GM13976 (cell line): ENCODE data around the gene CNPY1.

Source experiments
- DNase-seq: peaks from one replicate; pipeline ENCODE4 v3.0.0; 2012; ENCODE audit warnings: low spot score
- CTCF ChIP-seq: IDR thresholded peaks from 2 replicates; pipeline ENCODE4 v1.5.1; 2012; ENCODE audit warnings: borderline replicate concordance, mild to moderate bottlenecking; ENCODE audit not compliant: insufficient read depth; ENCODE audit errors: extremely low read depth, missing control alignments, control extremely low read depth
- in situ Hi-C: fragments of 300-500 bp; cut with MboI; formaldehyde crosslinking; loops from one replicate; pipeline ENCODE4 v1.12.0; 2022; ENCODE audit warnings: low sequenced_read_pairs, mixed read lengths, inconsistent platforms; ENCODE audit not compliant: unreplicated experiment

The CNPY1 gene

GRCh38 chr7:155508376-155509358 is 37.7 kb downstream of the CNPY1 start:
- TF ChIP-seq CTCF = no peak
- in situ Hi-C loops = no loop called here
- no peak for DNase-seq

GRCh38 chr7:155507576-155507975 is 38.8 kb downstream of the CNPY1 start:
- in situ Hi-C loops = no loop called here
- DNase-seq = no peak
- TF ChIP-seq CTCF = no peak

- in situ Hi-C loops = no loop called here
- DNase-seq = no peak
Observed at GRCh38 chr7:155506854-155507337, 39.5 kb downstream of the CNPY1 start.

GRCh38 chr7:155505422-155505793 is 41.0 kb downstream of the CNPY1 start:
- no peak for TF ChIP-seq CTCF
- in situ Hi-C loops = no loop called here
- DNase-seq = no peak

More at GRCh38 chr7:155506854-155507337, 39.5 kb downstream of the CNPY1 start:
- no peak for TF ChIP-seq CTCF

GRCh38 chr7:155497149-155497901 is 49.0 kb downstream of the CNPY1 start:
- DNase-seq = no peak
- TF ChIP-seq CTCF = no peak
- in situ Hi-C loops = no loop called here

GRCh38 chr7:155496267-155497005 is 49.9 kb downstream of the CNPY1 start:
- TF ChIP-seq CTCF = no peak
- DNase-seq = no peak
- in situ Hi-C loops = no loop called here
